ENCODE results near the gene CPN2. TPM values are rescaled to one million over a fixed set of nuclear protein-coding genes. Genes with fewer than 3 reads are reported as not detected.

CPN2 gene
- total RNA-seq, 3 donors from 2014 or later: 0.14 TPM; not detected in 2

DNA sequence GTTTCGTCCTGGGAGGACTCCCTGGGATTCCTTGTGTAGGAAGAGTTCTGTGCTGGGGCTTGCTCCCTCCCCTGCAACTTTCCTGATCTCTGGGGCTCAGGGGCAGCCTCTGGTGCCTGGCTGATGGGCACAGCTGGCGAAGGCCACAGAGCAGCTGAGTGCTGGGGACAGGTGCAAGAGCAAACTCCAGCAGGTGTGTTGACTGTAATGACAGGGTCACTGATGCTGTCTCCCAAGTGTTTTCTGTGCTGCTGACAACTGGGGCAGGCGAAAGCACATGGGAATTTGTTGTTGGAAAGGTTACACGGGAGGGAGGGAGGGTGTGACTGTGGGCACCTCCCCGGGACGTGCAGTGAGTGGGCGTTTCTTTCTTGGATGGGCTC lies 21.6 kb downstream of the CPN2 start:
- ATAC-seq (no peak), DNase-seq (no peak)
- Histone ChIP-seq H3K9me3 (no peaks in the 10 kb centered on the region), H3K4me1 (ENCODE audit: low read depth) (peaks cover 11% of the 10 kb centered on the region), H3K4me3 (no peak overlapping the region), H3K36me3 (ENCODE audit: low read depth) (no peaks in the 10 kb centered on the region)
- TF ChIP-seq, protein P1, sequence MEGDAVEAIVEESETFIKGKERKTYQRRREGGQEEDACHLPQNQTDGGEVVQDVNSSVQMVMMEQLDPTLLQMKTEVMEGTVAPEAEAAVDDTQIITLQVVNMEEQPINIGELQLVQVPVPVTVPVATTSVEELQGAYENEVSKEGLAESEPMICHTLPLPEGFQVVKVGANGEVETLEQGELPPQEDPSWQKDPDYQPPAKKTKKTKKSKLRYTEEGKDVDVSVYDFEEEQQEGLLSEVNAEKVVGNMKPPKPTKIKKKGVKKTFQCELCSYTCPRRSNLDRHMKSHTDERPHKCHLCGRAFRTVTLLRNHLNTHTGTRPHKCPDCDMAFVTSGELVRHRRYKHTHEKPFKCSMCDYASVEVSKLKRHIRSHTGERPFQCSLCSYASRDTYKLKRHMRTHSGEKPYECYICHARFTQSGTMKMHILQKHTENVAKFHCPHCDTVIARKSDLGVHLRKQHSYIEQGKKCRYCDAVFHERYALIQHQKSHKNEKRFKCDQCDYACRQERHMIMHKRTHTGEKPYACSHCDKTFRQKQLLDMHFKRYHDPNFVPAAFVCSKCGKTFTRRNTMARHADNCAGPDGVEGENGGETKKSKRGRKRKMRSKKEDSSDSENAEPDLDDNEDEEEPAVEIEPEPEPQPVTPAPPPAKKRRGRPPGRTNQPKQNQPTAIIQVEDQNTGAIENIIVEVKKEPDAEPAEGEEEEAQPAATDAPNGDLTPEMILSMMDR (IDR thresholded peaks at IDR 0.05): no peak
- intact Hi-C loops (cut with DNase I, micrococcal nuclease): no loop called here

DNA sequence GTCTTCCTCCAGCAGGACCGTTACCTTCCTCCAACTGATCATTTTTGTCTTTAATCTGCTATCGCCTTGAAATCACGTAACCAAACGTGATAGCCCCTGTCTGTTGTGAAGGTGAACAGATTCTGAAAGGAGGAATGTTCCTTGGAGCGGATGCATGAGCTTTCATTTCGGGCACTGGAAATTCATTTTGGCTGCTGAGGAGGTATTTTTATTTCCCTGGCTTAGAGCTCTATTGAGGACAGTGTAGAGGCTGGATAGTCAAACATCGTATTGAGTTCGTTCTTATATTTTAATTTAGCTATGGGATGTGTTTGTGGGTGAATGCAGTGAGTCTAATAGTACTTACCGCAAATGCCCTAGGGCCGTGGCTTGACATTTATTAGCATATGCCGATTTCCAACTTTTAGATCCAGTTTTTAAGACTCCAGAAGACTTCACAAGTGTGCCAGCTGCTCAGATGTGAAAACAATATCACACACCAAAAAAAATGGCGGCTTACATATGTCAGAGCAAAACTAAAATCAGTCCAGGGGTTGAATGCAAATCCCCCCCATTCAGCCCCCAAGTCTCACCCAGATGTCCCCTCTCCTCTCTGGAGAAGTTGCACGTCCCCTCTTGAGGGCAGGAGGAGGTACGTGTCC lies 22.1 kb downstream of the CPN2 start:
- Histone ChIP-seq H3K9me3 (no peaks in the 10 kb centered on the region), H3K4me1 (ENCODE audit: low read depth) (peaks cover 15% of the 10 kb centered on the region), H3K4me3 (no peak overlapping the region), H3K36me3 (ENCODE audit: low read depth) (no peaks in the 10 kb centered on the region)
- intact Hi-C loops (cut with DNase I, micrococcal nuclease): no loop called here
- DNase-seq: no peak
- no peak for ATAC-seq
- TF ChIP-seq, protein P1 (IDR thresholded peaks at IDR 0.05): no peak

DNA sequence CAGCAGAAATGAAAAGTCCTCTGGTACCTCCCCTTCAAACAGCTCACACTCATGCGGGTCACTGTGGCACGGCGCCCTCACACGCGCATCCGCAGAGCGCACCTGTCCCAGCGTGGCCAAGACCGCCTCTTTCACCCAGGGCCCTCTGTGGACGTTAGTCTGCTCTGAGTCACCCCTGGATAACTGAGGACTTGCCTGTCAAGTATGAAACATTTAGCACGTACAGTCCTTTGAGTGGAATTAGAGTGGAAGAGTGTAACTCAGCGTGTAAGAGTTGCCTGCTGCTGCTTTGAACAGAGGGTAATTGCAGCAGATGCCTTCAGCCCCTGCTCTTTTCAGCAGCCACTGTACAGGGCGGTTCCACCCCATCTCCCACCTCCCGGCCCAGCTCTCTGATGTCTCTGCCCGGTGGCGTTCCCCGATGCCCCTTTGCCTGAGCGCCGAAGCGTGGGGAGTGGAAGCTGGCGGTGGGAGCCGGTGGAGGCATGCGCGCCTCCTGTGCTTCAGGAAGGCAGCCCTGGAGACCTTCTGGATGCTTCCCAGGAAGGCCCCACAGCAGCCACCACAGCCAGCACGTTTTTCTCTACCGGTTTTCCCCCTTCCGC lies 23.0 kb downstream of the CPN2 start:
- no peak for ATAC-seq
- peaks cover 10% of the 10 kb centered on the region for H3K4me1 ChIP-seq (ENCODE audit: low read depth)
- H3K4me3 ChIP-seq: no peak overlapping the region
- no peak for DNase-seq
- H3K36me3 ChIP-seq (ENCODE audit: low read depth): no peaks in the 10 kb centered on the region
- intact Hi-C loops (cut with DNase I, micrococcal nuclease): no loop called here
- TF ChIP-seq, protein P1 (IDR thresholded peaks at IDR 0.05): no peak
- H3K9me3 ChIP-seq: no peaks in the 10 kb centered on the region

DNA sequence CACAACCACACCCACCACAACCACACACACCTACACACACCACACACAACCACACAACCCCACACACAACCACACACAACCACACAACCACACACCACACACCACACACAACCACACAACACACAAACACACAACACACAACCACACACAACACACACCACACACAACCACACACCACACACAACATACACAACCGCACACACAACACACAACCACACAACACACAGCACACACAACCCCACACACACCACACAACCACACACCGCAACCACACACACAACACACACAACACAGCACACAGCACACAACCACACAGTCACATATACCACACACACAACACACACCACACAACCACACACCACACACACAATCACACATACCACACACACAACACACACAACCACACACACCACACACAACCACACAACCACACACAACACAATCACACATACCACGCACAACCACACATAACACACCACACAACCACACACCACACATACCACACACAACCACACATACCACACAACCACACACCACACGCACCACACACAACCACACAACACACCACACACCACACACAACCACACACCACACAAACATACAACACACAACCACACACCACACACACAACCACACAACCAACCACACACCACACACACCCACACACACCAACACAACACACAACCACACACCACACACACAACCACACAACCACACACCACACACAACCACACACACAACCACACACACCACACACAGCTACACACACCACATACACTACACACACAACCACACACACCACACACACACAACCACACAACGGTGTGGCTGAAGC lies 23.7 kb downstream of the CPN2 start:
- DNase-seq (no peak), ATAC-seq (no peak)
- TF ChIP-seq, protein P1 (IDR thresholded peaks at IDR 0.05): no peak
- Histone ChIP-seq H3K36me3 (ENCODE audit: low read depth) (no peaks in the 10 kb centered on the region), H3K9me3 (no peaks in the 10 kb centered on the region), H3K4me3 (no peak overlapping the region), H3K4me1 (ENCODE audit: low read depth) (peaks cover 7% of the 10 kb centered on the region)
- intact Hi-C loops (cut with DNase I, micrococcal nuclease): no loop called here

DNA sequence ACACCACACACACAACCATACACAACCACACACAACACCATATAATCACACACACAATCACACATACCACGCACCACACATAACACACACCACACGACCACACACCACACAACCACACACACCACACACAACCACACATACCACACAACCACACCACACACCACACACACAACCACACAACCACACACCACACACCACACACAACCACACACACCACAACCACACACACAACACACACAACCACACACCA lies 24.2 kb downstream of the CPN2 start:
- no peaks in the 10 kb centered on the region for H3K9me3 ChIP-seq
- H3K4me3 ChIP-seq: no peak overlapping the region
- TF ChIP-seq, protein P1 (IDR thresholded peaks at IDR 0.05): no peak
- no peak for ATAC-seq
- DNase-seq: no peak
- H3K36me3 ChIP-seq (ENCODE audit: low read depth): no peaks in the 10 kb centered on the region
- intact Hi-C loops (cut with DNase I, micrococcal nuclease): no loop called here
- peaks cover 7% of the 10 kb centered on the region for H3K4me1 ChIP-seq (ENCODE audit: low read depth)
